AG09319 (cell line): ENCODE data around the gene ZMPSTE24.
"Not testable (repeated sequence)": the region's sequence is repeated elsewhere in the genome, so short reads cannot be mapped to it uniquely, and the experiment has no call there.

ENCODE experiments used
- DNase-seq: peaks from one replicate; pipeline ENCODE4 v3.0.0-alpha.2; 2010; ENCODE audit warnings: low read depth; ENCODE audit errors: extremely low read depth
- TF ChIP-seq, protein P1 (sequence below): IDR thresholded peaks from 2 replicates; pipeline ENCODE4 v1.5.1; 2011; ENCODE audit warnings: low read depth, mild to moderate bottlenecking, inconsistent platforms, low read length, moderate library complexity

The ZMPSTE24 gene

DNA sequence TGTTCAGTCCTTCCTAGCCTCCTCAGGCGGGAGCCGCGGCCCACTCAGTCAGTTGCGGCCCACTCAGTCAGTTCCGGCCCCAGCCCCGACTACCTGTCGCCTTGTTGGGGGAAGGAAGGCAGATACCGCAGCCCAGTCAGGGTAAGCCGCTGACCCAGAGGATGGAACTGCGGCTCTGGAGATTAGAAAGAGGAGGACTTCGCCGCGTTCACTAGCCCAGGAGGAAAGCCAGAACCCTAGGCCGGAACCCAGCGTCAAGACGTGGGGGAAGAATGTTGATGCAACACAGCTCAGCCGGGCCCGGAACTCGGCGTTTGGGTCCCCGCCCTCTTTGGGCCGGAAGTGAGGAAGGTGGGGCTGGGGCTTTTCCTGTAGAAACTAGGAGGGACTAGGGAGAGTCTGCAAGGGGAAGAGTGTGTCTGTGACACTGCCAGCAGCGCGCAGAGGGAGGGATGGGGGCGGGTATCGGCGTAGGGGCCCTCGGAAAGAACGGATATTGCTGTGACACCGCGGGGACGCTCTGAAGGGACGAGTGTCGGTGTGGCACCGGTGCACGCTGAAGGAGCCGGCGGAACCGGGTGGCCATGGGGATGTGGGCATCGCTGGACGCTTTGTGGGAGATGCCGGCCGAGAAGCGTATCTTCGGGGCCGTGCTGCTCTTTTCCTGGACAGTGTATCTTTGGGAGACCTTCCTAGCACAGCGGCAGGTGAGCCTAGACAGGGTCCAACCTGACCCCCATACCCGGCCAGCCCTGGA lies at the start of gene ZMPSTE24:
TSS of gene ZMPSTE24 (plus strand) at position 549 of the 757 bp plus-strand sequence. CDS start at position 585, 36 bp downstream.
- TF ChIP-seq, protein P1, sequence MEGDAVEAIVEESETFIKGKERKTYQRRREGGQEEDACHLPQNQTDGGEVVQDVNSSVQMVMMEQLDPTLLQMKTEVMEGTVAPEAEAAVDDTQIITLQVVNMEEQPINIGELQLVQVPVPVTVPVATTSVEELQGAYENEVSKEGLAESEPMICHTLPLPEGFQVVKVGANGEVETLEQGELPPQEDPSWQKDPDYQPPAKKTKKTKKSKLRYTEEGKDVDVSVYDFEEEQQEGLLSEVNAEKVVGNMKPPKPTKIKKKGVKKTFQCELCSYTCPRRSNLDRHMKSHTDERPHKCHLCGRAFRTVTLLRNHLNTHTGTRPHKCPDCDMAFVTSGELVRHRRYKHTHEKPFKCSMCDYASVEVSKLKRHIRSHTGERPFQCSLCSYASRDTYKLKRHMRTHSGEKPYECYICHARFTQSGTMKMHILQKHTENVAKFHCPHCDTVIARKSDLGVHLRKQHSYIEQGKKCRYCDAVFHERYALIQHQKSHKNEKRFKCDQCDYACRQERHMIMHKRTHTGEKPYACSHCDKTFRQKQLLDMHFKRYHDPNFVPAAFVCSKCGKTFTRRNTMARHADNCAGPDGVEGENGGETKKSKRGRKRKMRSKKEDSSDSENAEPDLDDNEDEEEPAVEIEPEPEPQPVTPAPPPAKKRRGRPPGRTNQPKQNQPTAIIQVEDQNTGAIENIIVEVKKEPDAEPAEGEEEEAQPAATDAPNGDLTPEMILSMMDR: no peak
- DNase-seq: peak; percentile 96

DNA sequence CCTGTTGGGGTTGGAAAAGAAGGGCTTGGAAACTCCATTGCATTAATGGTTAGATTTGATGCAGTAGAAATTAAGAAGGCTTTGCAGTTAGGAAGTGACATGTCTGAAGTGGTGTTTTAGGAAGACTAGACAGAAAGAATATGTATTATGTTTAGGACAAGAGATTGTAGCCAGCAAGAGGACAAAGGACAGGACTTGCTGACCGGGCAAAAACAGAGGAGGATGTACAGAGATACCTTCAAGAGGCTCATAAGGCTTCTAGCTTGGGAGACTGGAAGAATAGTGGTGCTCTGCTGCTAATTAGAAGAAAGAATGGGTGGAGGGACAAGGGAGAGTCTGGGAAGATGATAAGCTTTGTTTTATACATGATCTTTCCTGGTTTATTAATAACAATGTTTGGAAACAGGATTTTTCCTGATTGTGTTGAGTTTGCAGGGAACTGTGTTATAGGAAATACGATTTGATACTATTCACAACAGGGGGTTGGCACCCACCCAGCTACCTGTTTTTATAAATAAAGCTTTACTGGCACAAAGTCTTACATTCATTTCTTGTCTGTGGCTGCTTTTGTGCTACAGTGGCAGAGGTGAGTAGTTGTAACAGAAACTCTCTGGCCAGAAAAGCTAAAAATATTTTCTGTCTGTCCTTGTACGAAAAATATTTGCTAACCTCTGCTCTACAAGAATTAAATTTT lies 47.4 kb upstream of the ZMPSTE24 start:
- TF ChIP-seq, protein P1: no peak
- no peak for DNase-seq

DNA sequence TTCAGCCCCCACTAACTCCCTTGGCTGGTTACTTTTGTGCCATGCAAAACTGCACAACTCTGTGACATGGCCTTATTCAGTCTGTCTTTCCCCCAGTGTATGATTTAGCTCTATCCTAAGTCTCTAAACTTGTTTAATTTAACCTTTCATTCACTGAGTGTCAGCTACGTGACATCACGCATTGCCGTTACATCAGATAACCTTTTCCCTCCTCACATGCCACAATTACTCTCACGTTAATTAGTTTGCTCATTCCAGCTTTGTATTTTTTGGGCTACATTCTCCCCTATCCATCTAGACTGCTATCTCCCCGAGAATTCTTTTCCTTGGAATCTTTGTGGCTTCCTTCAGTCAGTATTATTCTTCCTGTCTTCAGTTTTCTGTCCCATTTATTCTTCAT lies 39.7 kb upstream of the ZMPSTE24 start:
- TF ChIP-seq, protein P1: no peak

DNA sequence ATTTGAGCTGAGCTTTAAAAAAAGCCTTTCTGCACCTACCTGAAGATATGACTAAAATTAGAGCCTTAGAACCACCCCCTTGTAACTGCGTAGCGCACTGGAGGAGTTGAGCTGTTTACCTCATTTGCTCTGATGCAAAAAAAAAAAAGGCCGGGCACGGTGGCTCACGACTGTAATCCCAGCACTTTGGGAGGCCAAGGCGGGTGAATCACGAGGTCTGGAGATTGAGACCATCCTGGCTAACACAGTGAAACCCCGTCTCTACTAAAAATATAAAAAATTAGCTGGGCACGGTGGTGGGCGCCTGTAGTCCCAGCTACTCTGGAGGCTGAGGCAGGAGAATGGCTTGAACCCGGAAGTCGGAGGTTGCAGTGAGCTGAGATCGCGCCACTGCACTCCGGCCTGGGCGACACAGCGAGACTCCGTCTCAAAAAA lies 36.5 kb upstream of the ZMPSTE24 start:
- DNase-seq: not testable (repeated sequence)

More for the DNA sequence above, 39.7 kb upstream of the ZMPSTE24 start:
- DNase-seq: no peak

DNA sequence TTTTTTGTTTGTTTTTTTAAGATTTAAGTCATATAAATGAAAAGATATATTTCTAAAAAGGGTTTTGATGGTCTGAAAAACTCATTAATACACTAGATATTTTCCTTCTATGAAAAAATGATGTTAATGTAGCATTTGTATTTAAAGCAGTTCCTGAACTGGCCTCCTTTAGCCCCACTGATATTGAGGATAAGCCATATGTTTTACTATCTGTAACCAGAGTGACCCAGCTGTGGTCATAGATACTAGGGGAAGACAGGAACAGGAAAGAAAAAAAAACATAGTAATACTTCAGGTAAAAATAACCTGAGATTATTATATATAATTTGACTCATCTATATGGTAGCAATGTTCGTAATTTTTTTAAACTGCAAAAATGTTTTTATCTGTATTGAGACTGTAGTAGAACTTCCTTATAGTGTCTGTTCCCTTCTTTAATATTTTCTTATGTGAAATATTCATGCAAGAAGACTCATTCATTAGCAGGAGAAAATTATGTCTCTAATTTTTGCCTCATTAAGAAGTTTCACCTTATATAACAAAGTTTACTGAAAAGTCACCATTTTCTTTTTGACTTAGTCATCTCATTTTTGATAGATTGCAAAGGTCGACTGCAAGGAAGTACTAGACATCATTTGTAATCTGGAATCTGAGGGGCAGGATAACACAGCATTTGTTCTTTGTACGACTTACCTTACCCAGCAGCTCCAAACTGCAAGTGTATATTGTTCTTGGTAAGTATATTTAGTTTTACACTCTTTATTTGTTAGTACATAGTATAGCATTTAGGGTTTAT lies 35.9 kb upstream of the ZMPSTE24 start:
- TF ChIP-seq, protein P1: no peak
- no peak for DNase-seq

DNA sequence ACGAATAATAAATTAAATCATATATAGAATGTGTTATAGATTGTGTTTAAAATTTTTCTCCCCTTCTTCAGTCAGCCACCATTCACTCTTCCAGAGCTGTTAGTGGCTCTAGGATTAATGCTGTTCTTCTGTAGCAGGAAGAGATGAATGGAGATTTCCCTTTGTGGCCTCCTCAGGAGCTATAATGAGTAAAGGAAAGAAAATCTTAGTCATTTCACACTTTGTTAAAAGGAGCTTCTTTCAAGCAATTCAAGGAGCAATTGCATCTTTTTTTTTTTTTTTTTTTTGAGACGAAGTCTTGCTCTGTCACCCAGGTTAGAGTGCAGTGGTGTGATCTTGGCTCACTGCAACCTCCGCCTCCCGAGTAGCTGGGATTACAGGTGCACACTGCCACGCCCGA lies 34.0 kb upstream of the ZMPSTE24 start:
- no peak for DNase-seq
- TF ChIP-seq, protein P1: no peak

DNA sequence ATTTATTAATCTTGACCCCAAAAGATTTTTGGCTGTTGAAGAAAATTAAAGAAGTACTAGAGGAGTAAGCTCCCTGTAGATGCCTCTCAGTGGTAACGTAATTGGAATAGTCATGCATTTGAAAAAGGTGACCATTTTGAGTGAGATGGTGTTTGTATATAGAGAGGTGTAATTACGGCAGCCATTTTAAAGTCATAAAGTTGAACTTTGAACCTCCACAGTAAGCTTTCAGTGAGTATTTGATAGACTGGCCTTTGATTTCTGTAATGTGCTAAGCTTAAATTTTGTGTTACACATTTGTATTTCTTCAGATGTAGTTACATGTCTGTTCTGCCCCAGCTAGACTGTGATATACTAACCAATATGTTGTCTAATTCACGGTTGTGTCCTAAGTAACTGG lies 31.8 kb upstream of the ZMPSTE24 start:
- TF ChIP-seq, protein P1: no peak
- DNase-seq: no peak
